AG10803 (cell line): ENCODE measurements around the gene PTBP3.

Source experiments
- DNase-seq: peaks from one replicate; pipeline ENCODE4 v3.0.0; 2010; ENCODE audit warnings: low read depth
- H3K4me3 ChIP-seq: 2 replicates; pipeline ENCODE4 v1.5.1; 2011; ENCODE audit warnings: mild to moderate bottlenecking, low read length, control low read depth
- TF ChIP-seq, protein P1 (sequence below): conservative IDR thresholded peaks from 2 replicates; pipeline ENCODE4 v1.5.1; 2011; ENCODE audit warnings: mild to moderate bottlenecking, low read length, control low read depth, inconsistent platforms

PTBP3 gene

DNA sequence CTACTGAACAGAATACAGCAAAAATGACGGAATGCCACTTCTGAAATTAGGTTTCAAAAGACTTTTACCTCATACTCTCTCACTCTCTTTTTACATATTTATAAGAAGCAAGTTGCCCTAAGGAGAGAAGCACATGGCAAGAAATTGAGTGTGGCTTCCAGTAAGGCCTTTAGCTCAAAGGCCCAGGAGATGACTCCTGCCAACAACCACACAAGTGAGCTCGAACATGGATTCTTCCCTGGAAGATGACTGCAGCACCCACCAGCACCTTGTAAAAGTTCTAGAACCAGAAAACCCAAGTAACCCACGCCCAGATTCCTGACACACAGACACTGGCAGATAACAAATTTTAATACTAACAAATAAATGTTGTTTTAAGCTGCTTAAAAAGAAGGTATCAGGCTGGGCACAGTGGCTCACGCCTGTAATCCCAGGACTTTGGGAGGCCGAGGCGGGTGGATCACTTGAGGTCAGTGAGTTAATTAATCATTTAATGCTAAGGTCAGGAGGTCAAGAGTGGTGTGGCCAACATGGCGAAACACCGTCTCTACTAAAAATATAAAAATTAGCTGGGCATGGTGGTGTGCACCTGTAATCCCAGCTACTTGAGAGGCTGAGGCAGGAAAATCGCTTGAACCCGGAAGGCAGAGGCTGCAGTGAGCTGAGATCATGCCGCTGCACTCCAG is 17.0 kb downstream of the PTBP3 start:
- TF ChIP-seq, protein P1, sequence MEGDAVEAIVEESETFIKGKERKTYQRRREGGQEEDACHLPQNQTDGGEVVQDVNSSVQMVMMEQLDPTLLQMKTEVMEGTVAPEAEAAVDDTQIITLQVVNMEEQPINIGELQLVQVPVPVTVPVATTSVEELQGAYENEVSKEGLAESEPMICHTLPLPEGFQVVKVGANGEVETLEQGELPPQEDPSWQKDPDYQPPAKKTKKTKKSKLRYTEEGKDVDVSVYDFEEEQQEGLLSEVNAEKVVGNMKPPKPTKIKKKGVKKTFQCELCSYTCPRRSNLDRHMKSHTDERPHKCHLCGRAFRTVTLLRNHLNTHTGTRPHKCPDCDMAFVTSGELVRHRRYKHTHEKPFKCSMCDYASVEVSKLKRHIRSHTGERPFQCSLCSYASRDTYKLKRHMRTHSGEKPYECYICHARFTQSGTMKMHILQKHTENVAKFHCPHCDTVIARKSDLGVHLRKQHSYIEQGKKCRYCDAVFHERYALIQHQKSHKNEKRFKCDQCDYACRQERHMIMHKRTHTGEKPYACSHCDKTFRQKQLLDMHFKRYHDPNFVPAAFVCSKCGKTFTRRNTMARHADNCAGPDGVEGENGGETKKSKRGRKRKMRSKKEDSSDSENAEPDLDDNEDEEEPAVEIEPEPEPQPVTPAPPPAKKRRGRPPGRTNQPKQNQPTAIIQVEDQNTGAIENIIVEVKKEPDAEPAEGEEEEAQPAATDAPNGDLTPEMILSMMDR = no peak
- no peak for DNase-seq

DNA sequence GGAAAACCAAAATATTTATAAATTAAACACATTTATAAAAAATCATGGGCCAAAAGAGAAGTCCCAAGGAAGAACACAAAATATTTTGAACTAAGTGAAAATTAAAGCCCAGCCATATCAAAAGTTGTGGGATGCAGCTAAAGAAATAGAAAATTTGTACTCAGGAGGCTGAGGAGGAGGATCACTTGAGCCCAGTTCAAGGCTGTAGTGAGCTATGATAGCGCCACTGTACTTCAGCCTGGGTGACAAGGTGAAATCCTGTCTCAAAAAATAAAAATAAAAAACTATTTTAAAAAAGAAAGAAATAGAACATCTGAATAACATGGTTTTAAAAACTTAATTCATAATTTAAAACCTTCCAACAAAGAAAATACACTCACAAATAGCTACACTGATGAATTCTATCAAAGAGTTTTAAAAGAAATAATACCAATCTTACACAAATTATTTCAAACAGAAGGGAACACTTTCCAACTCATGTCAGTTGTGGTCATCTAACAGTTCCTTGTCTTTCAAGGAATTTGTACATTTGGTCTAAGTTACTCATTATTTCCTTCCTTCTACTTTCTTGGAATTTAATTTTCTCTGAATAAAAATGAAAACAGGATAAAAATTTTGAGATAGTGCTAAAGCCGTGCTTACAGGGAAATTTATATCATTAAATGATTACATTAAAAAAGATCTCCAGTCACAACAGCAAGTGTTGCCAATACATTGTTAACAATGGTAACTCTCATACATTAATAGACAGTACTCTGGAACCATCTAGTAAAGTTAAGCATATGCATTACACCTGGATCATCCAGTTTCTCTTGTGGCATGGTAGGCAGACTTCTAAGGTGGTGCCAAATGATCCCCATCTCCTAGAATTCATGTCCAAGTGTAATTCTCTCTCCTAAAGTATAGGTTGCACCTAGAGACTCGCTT is 17.8 kb downstream of the PTBP3 start:
- TF ChIP-seq, protein P1 = no peak
- DNase-seq = peak; percentile 5
- no peak overlapping the region for H3K4me3 ChIP-seq

More for the DNA sequence above, 17.0 kb downstream of the PTBP3 start:
- no peak overlapping the region for H3K4me3 ChIP-seq

DNA sequence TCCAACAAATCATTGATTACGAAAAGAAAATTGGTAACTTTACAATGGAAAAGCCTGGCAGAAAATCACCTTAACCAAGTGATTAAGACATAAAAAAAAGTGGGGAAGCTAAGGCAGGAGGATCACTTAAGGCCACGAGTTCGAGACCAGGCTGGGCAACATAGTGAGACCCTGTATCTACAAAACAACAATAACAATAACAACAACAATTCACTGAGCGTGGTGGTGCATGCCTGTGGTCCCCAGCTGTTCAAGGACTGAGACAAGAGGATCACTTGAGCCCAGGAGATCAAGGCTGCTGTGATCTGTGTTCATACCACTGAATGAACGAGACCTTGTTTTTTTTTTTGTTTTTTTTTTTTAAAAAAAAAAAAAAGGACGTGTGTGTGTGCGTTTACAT is 21.3 kb downstream of the PTBP3 start:
- TF ChIP-seq, protein P1 = no peak
- no peak for DNase-seq
- no peak overlapping the region for H3K4me3 ChIP-seq

DNA sequence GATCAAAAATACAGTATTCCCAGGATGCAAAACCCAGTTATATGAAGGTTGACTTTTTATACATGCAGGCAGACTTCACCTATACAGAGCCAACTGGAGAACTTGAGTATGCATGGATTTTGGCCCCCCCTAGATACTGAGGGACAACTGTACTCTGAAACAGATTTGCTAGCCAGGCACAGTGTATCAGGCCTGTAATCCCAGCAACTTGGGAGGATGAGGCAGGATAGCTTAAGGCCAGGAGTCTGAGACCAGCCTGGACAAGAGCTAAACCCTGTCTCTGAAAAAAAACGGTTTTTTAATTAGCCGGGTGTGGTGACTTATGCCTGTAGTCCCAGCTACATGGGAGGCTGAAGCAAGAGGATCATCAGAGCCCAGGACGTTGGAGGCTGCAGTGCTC is 21.9 kb downstream of the PTBP3 start:
- H3K4me3 ChIP-seq = no peak overlapping the region
- TF ChIP-seq, protein P1 = no peak
- no peak for DNase-seq

DNA sequence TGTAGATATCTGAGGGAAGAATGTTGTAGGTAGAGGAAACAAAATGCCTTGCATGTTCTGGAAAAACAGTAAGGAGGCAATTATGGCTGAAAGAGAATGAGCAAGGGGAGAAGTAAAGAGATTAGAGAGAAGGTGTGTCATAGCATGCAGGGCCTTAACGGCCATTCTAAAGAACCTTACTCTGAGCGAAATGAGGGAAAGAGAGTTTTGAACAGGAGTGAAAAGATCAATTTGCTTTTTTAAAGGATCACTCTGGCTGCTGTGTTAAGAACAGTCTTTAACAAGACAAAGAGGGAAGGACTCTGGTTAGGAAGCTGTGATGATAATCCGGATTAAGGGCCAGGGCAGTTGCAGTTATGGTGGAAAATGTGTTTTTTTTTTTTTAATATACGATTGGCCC is 22.6 kb downstream of the PTBP3 start:
- TF ChIP-seq, protein P1 = no peak
- H3K4me3 ChIP-seq = no peak overlapping the region
- no peak for DNase-seq

DNA sequence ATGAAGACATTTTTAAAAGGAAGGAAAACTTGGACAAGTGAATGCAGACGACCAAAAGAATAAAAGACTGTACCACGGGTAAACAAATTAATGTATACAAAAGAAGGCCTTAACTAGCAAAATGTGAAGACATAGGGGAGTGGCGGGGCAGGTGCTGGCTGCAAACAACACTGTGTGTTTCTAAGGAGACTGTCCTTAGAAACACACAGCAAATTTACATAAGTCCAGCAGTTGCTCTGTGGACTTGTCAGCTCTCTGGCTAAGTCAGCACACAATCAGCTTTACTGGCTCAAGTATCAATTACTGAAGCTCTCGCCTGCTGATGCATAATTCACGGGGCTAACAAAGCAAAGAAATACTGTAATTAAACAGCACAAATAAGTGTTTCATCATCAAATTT is 24.8 kb downstream of the PTBP3 start:
- no peak overlapping the region for H3K4me3 ChIP-seq
- DNase-seq = no peak
- TF ChIP-seq, protein P1 = no peak
